DND-41 (cell line): ENCODE results near the gene IER3.

Experiments
- ATAC-seq: fragments of 200-7000 bp; cut with Tn5 transposase; 3 replicates; pipeline ENCODE4 v1.9.1; 2021; ENCODE audit warnings: low read depth; ENCODE audit not compliant: insufficient read depth
- DNase-seq: peaks from one replicate; pipeline ENCODE4 v3.0.0-alpha.2; 2020
- H2AFZ ChIP-seq: 2 replicates; pipeline ENCODE4 v1.6.0; 2012; ENCODE audit warnings: low read depth, low read length
- H3K27ac ChIP-seq: 2 replicates; pipeline ENCODE4 v1.5.1; 2012; ENCODE audit warnings: low read length, inconsistent platforms
- H3K27me3 ChIP-seq: fragments of 200-600 bp; sonication (generic); 2 replicates; pipeline ENCODE4 v1.6.0; 2012; ENCODE audit warnings: low read length, mild to moderate bottlenecking, inconsistent platforms; ENCODE audit not compliant: insufficient read depth, poor library complexity
- H3K36me3 ChIP-seq: 2 replicates; pipeline ENCODE4 v1.5.1; 2012; ENCODE audit warnings: low read length, inconsistent platforms; ENCODE audit not compliant: insufficient read depth
- H3K4me1 ChIP-seq: 2 replicates; pipeline ENCODE4 v1.5.1; 2012; ENCODE audit warnings: mild to moderate bottlenecking, low read length; ENCODE audit not compliant: insufficient read depth
- H3K4me2 ChIP-seq: 2 replicates; pipeline ENCODE4 v1.6.0; 2012; ENCODE audit warnings: mild to moderate bottlenecking, moderate library complexity, low read length, inconsistent platforms; ENCODE audit not compliant: insufficient read depth
- H3K4me3 ChIP-seq, 2 experiments: fragments of 200-600 bp in 1 of 2; shearing (Covaris generic) in 1 of 2; 2 replicates each; pipeline ENCODE4 v1.5.1; 2012 to 2016; ENCODE audit warnings: inconsistent platforms in 2 of 2, low read length in 2 of 2, mild to moderate bottlenecking in 2 of 2, low read depth in 1 of 2, moderate library complexity in 1 of 2
- H3K79me2 ChIP-seq: 2 replicates; pipeline ENCODE4 v1.6.0; 2012; ENCODE audit warnings: low read length, inconsistent platforms; ENCODE audit not compliant: insufficient read depth
- H3K9ac ChIP-seq: 2 replicates; pipeline ENCODE4 v1.6.0; 2012; ENCODE audit warnings: low read depth, mild to moderate bottlenecking, inconsistent platforms, low read length, moderate library complexity
- H3K9me3 ChIP-seq: 2 replicates; pipeline ENCODE4 v1.5.1; 2012; ENCODE audit warnings: low read length, moderate library complexity, mild to moderate bottlenecking, inconsistent platforms; ENCODE audit not compliant: insufficient read depth, severe bottlenecking
- H4K20me1 ChIP-seq: 2 replicates; pipeline ENCODE4 v1.6.0; 2012; ENCODE audit warnings: low read length; ENCODE audit not compliant: insufficient read depth
- CTCF ChIP-seq: IDR thresholded peaks from 2 replicates; pipeline ENCODE4 v1.5.1; 2012; ENCODE audit warnings: borderline replicate concordance, low read length, moderate library complexity, mild to moderate bottlenecking; ENCODE audit not compliant: poor library complexity, severe bottlenecking; ENCODE audit errors: extremely low read depth
- EZH2 ChIP-seq: IDR thresholded peaks from 3 replicates; pipeline ENCODE4 v1.6.1; 2012; ENCODE audit warnings: borderline replicate concordance, low read depth, mild to moderate bottlenecking, moderate library complexity, low read length, inconsistent platforms; ENCODE audit not compliant: severe bottlenecking

Gene IER3

GRCh38 chr6:30752157-30752927 is 8.0 kb upstream of the IER3 start:
- Histone ChIP-seq H3K4me1 (0 out of 2 replicates have a peak, but pooled peaks cover 7% of the 10 kb centered on the region), H3K9me3 (no peaks in the 10 kb centered on the region), H2AFZ (no peak overlapping the region), H4K20me1 (no peaks in the 10 kb centered on the region), H3K36me3 (no peaks in the 10 kb centered on the region), H3K27ac (no peak overlapping the region), H3K9ac (no peak overlapping the region), H3K4me2 (no peak overlapping the region), H3K79me2 (no peaks in the 10 kb centered on the region), H3K4me3 (no peak overlapping the region), H3K27me3 (no peaks in the 10 kb centered on the region)
- DNase-seq: no peak
- TF ChIP-seq CTCF (no peak), EZH2 (no peak)
- ATAC-seq: 0 out of 3 replicates have a peak, but pooled peaks have one; percentile 29

GRCh38 chr6:30750379-30750668 is 6.0 kb upstream of the IER3 start:
- ATAC-seq: no peak
- no peak overlapping the region for H3K9ac ChIP-seq
- H4K20me1 ChIP-seq: no peaks in the 10 kb centered on the region
- H3K79me2 ChIP-seq: no peaks in the 10 kb centered on the region
- 0 out of 2 replicates have a peak, but pooled peaks cover 7% of the 10 kb centered on the region for H3K4me1 ChIP-seq
- no peaks in the 10 kb centered on the region for H3K36me3 ChIP-seq
- no peak overlapping the region for H3K4me2 ChIP-seq
- TF ChIP-seq CTCF (no peak), EZH2 (no peak)
- no peak overlapping the region for H3K27ac ChIP-seq
- no peak overlapping the region for H2AFZ ChIP-seq
- no peaks in the 10 kb centered on the region for H3K27me3 ChIP-seq
- H3K9me3 ChIP-seq: no peaks in the 10 kb centered on the region
- no peak overlapping the region for H3K4me3 ChIP-seq
- DNase-seq: no peak

- ATAC-seq (no peak), DNase-seq (no peak)
- H3K4me3 ChIP-seq: no peak overlapping the region
- no peaks in the 10 kb centered on the region for H4K20me1 ChIP-seq
- H3K27ac ChIP-seq: no peak overlapping the region
- TF ChIP-seq EZH2: no peak
- no peak for TF ChIP-seq CTCF
- no peaks in the 10 kb centered on the region for H3K9me3 ChIP-seq
- no peaks in the 10 kb centered on the region for H3K79me2 ChIP-seq
- H3K9ac ChIP-seq: no peak overlapping the region
- no peak overlapping the region for H2AFZ ChIP-seq
- peaks cover 8% of the 10 kb centered on the region for H3K4me1 ChIP-seq
- H3K36me3 ChIP-seq: no peaks in the 10 kb centered on the region
- no peaks in the 10 kb centered on the region for H3K27me3 ChIP-seq
- no peak overlapping the region for H3K4me2 ChIP-seq
Measured at GRCh38 chr6:30749554-30750378, 5.4 kb upstream of the IER3 start.
